ENCODE data around the gene LIM2.

The LIM2 gene

DNA sequence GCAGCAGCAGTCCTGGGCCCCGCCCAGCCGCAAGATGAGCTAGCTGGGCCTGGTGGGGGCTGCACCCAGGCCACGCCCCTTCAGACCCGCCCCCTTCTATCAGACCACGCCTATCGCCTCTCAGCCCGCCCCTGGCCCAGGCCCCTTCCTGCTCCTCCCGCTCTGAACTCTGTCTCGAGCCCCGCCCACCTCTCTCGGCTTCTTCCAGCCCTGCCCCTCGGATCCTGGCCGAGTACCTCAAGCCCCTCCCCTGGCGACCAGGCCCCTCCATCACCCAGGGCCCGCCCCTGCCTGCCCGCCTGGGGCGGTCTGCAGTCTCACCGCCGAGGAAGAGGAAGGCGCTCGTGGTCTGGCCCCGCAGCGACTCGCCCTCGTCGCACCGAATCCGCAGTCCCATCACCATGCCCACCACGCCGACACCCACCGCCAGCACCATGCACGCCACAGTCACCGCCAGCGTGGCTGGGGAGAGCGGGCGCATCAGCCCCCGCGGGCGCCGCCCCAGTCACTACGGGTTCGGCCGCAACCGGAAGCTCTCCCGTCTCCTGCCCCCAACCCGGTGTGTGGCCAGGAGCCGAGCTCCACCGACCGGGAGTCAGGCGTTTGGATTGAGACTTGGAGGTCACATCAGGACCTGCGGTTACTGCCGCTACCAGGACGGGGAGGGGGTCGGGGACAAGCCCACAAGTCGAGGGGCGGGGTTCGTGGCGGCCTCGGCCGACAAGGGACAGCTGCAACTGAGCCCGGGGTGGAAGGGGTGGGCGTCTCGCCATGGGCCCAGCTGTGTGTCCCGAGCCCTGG is 20.0 kb downstream of the LIM2 start (continued):
- TF ChIP-seq, protein P1, sequence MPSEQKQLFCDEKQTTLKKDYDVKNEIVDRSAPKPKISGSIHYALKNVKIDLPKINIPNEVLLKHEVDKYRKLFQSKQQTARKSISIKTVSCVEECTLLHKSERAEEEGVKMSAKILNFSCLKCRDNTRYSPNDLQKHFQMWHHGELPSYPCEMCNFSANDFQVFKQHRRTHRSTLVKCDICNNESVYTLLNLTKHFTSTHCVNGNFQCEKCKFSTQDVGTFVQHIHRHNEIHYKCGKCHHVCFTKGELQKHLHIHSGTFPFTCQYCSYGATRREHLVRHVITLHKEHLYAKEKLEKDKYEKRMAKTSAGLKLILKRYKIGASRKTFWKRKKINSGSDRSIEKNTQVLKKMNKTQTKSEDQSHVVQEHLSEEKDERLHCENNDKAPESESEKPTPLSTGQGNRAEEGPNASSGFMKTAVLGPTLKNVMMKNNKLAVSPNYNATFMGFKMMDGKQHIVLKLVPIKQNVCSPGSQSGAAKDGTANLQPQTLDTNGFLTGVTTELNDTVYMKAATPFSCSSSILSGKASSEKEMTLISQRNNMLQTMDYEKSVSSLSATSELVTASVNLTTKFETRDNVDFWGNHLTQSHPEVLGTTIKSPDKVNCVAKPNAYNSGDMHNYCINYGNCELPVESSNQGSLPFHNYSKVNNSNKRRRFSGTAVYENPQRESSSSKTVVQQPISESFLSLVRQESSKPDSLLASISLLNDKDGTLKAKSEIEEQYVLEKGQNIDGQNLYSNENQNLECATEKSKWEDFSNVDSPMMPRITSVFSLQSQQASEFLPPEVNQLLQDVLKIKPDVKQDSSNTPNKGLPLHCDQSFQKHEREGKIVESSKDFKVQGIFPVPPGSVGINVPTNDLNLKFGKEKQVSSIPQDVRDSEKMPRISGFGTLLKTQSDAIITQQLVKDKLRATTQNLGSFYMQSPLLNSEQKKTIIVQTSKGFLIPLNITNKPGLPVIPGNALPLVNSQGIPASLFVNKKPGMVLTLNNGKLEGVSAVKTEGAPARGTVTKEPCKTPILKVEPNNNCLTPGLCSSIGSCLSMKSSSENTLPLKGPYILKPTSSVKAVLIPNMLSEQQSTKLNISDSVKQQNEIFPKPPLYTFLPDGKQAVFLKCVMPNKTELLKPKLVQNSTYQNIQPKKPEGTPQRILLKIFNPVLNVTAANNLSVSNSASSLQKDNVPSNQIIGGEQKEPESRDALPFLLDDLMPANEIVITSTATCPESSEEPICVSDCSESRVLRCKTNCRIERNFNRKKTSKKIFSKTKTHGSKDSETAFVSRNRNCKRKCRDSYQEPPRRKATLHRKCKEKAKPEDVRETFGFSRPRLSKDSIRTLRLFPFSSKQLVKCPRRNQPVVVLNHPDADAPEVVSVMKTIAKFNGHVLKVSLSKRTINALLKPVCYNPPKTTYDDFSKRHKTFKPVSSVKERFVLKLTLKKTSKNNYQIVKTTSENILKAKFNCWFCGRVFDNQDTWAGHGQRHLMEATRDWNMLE (tag by site-specific recombination; conservative IDR thresholded peaks at IDR 0.05; ENCODE audit: low read depth) = no peak
- TF ChIP-seq ZNF596 (tag by site-specific recombination; IDR thresholded peaks at IDR 0.05) = no peak
- no peak for TF ChIP-seq ZNF544 (tag by site-specific recombination; IDR thresholded peaks at IDR 0.05)
- TF ChIP-seq ZNF133 (tag by site-specific recombination; IDR thresholded peaks at IDR 0.05) = no peak
- TF ChIP-seq ZNF510 (tag by site-specific recombination; IDR thresholded peaks at IDR 0.05; ENCODE audit: insufficient replicate concordance) = no peak
- TF ChIP-seq ZEB2 (tag by site-specific recombination; IDR thresholded peaks at IDR 0.05) = 0 out of 2 replicates have a peak, but pooled peaks have one; percentile 68
- TF ChIP-seq ZNF169 (tag by site-specific recombination; IDR thresholded peaks at IDR 0.05) = no peak
- TF ChIP-seq ZNF548 (tag by site-specific recombination; IDR thresholded peaks at IDR 0.05) = no peak
- peak; percentile 53; the same call in 1 of the 2 replicates for TF ChIP-seq ZNF341 (tag by site-specific recombination; IDR thresholded peaks at IDR 0.05; ENCODE audit: low read depth)
- no peak for TF ChIP-seq ZNF138 (tag by site-specific recombination; IDR thresholded peaks at IDR 0.05; ENCODE audit: borderline replicate concordance)
- no peak for TF ChIP-seq ZNF23 (tag by site-specific recombination; IDR thresholded peaks at IDR 0.05; ENCODE audit: borderline replicate concordance)
- TF ChIP-seq ZNF16 (tag by site-specific recombination; IDR thresholded peaks at IDR 0.05; ENCODE audit: low read depth) = no peak
- TF ChIP-seq, protein P2, sequence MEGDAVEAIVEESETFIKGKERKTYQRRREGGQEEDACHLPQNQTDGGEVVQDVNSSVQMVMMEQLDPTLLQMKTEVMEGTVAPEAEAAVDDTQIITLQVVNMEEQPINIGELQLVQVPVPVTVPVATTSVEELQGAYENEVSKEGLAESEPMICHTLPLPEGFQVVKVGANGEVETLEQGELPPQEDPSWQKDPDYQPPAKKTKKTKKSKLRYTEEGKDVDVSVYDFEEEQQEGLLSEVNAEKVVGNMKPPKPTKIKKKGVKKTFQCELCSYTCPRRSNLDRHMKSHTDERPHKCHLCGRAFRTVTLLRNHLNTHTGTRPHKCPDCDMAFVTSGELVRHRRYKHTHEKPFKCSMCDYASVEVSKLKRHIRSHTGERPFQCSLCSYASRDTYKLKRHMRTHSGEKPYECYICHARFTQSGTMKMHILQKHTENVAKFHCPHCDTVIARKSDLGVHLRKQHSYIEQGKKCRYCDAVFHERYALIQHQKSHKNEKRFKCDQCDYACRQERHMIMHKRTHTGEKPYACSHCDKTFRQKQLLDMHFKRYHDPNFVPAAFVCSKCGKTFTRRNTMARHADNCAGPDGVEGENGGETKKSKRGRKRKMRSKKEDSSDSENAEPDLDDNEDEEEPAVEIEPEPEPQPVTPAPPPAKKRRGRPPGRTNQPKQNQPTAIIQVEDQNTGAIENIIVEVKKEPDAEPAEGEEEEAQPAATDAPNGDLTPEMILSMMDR (tag by site-specific recombination; IDR thresholded peaks at IDR 0.05) = peak; percentile 45; the same call in 1 of the 2 replicates
- TF ChIP-seq, protein P3, sequence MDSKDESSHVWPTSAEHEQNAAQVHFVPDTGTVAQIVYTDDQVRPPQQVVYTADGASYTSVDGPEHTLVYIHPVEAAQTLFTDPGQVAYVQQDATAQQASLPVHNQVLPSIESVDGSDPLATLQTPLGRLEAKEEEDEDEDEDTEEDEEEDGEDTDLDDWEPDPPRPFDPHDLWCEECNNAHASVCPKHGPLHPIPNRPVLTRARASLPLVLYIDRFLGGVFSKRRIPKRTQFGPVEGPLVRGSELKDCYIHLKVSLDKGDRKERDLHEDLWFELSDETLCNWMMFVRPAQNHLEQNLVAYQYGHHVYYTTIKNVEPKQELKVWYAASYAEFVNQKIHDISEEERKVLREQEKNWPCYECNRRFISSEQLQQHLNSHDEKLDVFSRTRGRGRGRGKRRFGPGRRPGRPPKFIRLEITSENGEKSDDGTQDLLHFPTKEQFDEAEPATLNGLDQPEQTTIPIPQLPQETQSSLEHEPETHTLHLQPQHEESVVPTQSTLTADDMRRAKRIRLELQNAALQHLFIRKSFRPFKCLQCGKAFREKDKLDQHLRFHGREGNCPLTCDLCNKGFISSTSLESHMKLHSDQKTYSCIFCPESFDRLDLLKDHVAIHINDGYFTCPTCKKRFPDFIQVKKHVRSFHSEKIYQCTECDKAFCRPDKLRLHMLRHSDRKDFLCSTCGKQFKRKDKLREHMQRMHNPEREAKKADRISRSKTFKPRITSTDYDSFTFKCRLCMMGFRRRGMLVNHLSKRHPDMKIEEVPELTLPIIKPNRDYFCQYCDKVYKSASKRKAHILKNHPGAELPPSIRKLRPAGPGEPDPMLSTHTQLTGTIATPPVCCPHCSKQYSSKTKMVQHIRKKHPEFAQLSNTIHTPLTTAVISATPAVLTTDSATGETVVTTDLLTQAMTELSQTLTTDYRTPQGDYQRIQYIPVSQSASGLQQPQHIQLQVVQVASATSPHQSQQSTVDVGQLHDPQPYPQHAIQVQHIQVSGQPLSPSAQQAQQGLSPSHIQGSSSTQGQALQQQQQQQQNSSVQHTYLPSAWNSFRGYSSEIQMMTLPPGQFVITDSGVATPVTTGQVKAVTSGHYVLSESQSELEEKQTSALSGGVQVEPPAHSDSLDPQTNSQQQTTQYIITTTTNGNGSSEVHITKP (tag by site-specific recombination; IDR thresholded peaks at IDR 0.05) = peak; percentile 38; the same call in 1 of the 2 replicates
- TF ChIP-seq ZNF777 (tag by site-specific recombination; IDR thresholded peaks at IDR 0.05; ENCODE audit: borderline replicate concordance) = peak; percentile 81
- no peak for TF ChIP-seq ZNF24 (tag by site-specific recombination; IDR thresholded peaks at IDR 0.05)
- no peak for TF ChIP-seq ZNF785 (tag by site-specific recombination; IDR thresholded peaks at IDR 0.05)
- TF ChIP-seq ZBTB21 (tag by site-specific recombination; IDR thresholded peaks at IDR 0.05) = no peak
- no peak for TF ChIP-seq REPIN1 (tag by site-specific recombination; IDR thresholded peaks at IDR 0.05; ENCODE audit: low read depth)
- no peak for TF ChIP-seq ZNF112 (tag by site-specific recombination; IDR thresholded peaks at IDR 0.05)
- TF ChIP-seq ZNF433 (tag by site-specific recombination; IDR thresholded peaks at IDR 0.05; ENCODE audit: low read depth) = no peak
- TF ChIP-seq ZNF747 (tag by site-specific recombination; IDR thresholded peaks at IDR 0.05) = no peak
- TF ChIP-seq ZNF114 (tag by site-specific recombination; IDR thresholded peaks at IDR 0.05) = no peak
- TF ChIP-seq SP3 (tag by site-specific recombination; IDR thresholded peaks at IDR 0.05) = peak; percentile 99
- no peak for TF ChIP-seq ZFP41 (tag by site-specific recombination; IDR thresholded peaks at IDR 0.05; ENCODE audit: borderline replicate concordance)
- no peak for TF ChIP-seq SALL2 (tag by site-specific recombination; IDR thresholded peaks at IDR 0.05; ENCODE audit: borderline replicate concordance)
- no peak for TF ChIP-seq ZNF146 (tag by site-specific recombination; IDR thresholded peaks at IDR 0.05)
- TF ChIP-seq SP7 (tag by site-specific recombination; IDR thresholded peaks at IDR 0.05) = peak; percentile 69
- TF ChIP-seq ZNF423 (tag by site-specific recombination; IDR thresholded peaks at IDR 0.05) = no peak
- TF ChIP-seq KLF16 (tag by site-specific recombination; IDR thresholded peaks at IDR 0.05) = peak; percentile 91
- TF ChIP-seq ZNF610 (tag by site-specific recombination; IDR thresholded peaks at IDR 0.05; ENCODE audit: borderline replicate concordance) = peak; percentile 47; the same call in 1 of the 2 replicates

Data from HEK293 (cell line).